GM12892 (cell line): ENCODE measurements around the gene CES2.
A peak's percentile ranks its signal among the peaks of the same experiment; 100 is the strongest.
"Not testable (repeated sequence)": the region's sequence is repeated elsewhere in the genome, so short reads cannot be mapped to it uniquely, and the experiment has no call there.

Experiments
- DNase-seq: peaks from one replicate; pipeline ENCODE4 v3.0.0; 2011; ENCODE audit not compliant: insufficient read length
- FAIRE-seq: peaks from 2 replicates; lab custom pipeline; 2011; peaks lifted over from hg19 to GRCh38; lab: Jason Lieb, UNC
- POLR2A ChIP-seq: IDR thresholded peaks from 2 replicates; pipeline ENCODE4 v1.6.1; 2011; ENCODE audit warnings: low read depth, low read length, control low read depth
- POLR2AphosphoS5 ChIP-seq: IDR thresholded peaks from 2 replicates; pipeline ENCODE4 v1.6.1; 2011; ENCODE audit warnings: low read depth, low read length, control low read depth
- TAF1 ChIP-seq: IDR thresholded peaks from 2 replicates; pipeline ENCODE4 v1.6.1; 2011; ENCODE audit warnings: low read depth, mild to moderate bottlenecking, control low read depth, low read length, borderline replicate concordance

CES2 gene

GRCh38 chr16:66958857-66959703 is 23.8 kb downstream of the CES2 start:
- no peak for FAIRE-seq
- DNase-seq: no peak
- no peak for TF ChIP-seq TAF1
- TF ChIP-seq POLR2A: no peak
- no peak for TF ChIP-seq POLR2AphosphoS5

- no peak for FAIRE-seq
- TF ChIP-seq TAF1 (no peak), POLR2AphosphoS5 (no peak), POLR2A (no peak)
- DNase-seq: no peak
Measured at GRCh38 chr16:66959704-66960161, 24.4 kb downstream of the CES2 start.

GRCh38 chr16:66960270-66960669 is 25.0 kb downstream of the CES2 start:
- no peak for FAIRE-seq
- no peak for DNase-seq
- TF ChIP-seq TAF1 (no peak), POLR2AphosphoS5 (no peak), POLR2A (no peak)

- FAIRE-seq (peak; percentile 79), DNase-seq (peak; percentile 47)
- TF ChIP-seq TAF1 (no peak), POLR2AphosphoS5 (no peak), POLR2A (no peak)
Measured at GRCh38 chr16:66961065-66961744, 25.9 kb downstream of the CES2 start, which contains the start of gene CES3. CES3 (plus strand) TSS chr16:66961266; CDS start chr16:66961308, 42 bp downstream.

- TF ChIP-seq POLR2A (no peak), TAF1 (no peak), POLR2AphosphoS5 (no peak)
- no peak for DNase-seq
- peak; percentile 51 for FAIRE-seq
Measured at GRCh38 chr16:66961914-66962313, 26.6 kb downstream of the CES2 start.

GRCh38 chr16:66964049-66964448 is 28.7 kb downstream of the CES2 start:
- no peak for TF ChIP-seq TAF1
- no peak for TF ChIP-seq POLR2AphosphoS5
- TF ChIP-seq POLR2A: no peak
- FAIRE-seq (no peak), DNase-seq (no peak)

GRCh38 chr16:66968847-66969246 is 33.5 kb downstream of the CES2 start:
- no peak for FAIRE-seq

GRCh38 chr16:66970775-66971720 is 35.7 kb downstream of the CES2 start:
- no peak for TF ChIP-seq POLR2AphosphoS5
- no peak for TF ChIP-seq POLR2A
- TF ChIP-seq TAF1: no peak
- FAIRE-seq (no peak), DNase-seq (no peak)

More at GRCh38 chr16:66968847-66969246, 33.5 kb downstream of the CES2 start:
- TF ChIP-seq POLR2AphosphoS5 (no peak), TAF1 (no peak), POLR2A (no peak)
- no peak for DNase-seq

GRCh38 chr16:66972983-66973382 is 37.7 kb downstream of the CES2 start:
- FAIRE-seq (no peak), DNase-seq (no peak)
- TF ChIP-seq TAF1 (no peak), POLR2AphosphoS5 (no peak), POLR2A (no peak)

- no peak for FAIRE-seq
- no peak for DNase-seq
- TF ChIP-seq POLR2A: no peak
- TF ChIP-seq TAF1: no peak
- TF ChIP-seq POLR2AphosphoS5: no peak
Measured at GRCh38 chr16:66973716-66974115, 38.4 kb downstream of the CES2 start.

- not testable (repeated sequence) for DNase-seq, FAIRE-seq
Measured at GRCh38 chr16:66974156-66974931, 39.0 kb downstream of the CES2 start.

GRCh38 chr16:66974932-66975246 is 39.6 kb downstream of the CES2 start:
- DNase-seq, FAIRE-seq: not testable (repeated sequence)
